Heart right ventricle (tissue), 16 donors: Measurements from ENCODE around the gene CCDC69. TPM values are rescaled to one million over a fixed set of nuclear protein-coding genes. Genes with fewer than 3 reads are reported as not detected.
A peak's percentile ranks its signal among the peaks of the same experiment; 100 is the strongest.

ENCODE experiments used
- ATAC-seq, 8 donors: fragments of 200-7000 bp; cut with Tn5 transposase; one replicate each; pipeline ENCODE4 v1.9.1; 2020; ENCODE audit warnings: mild to moderate bottlenecking in 8 of 8, moderate library complexity in 8 of 8, moderate number of reproducible peaks in 1 of 8
- DNase-seq, 2 donors: peaks; one replicate each; pipeline ENCODE4 v3.0.0-alpha.2; 2020
- H3K27ac ChIP-seq, 10 donors: fragments of 200-600 bp; sonication (generic) in 2 of 10; one replicate each; pipeline versions ENCODE4 v1.5.0 to v1.8.0; 2020 to 2022; ENCODE audit warnings: mild to moderate bottlenecking in 3 of 10
- H3K27me3 ChIP-seq, 7 donors: fragments of 200-600 bp; one replicate each; pipeline ENCODE4 v1.8.0; 2021 to 2022; ENCODE audit warnings: mild to moderate bottlenecking in 2 of 7
- H3K36me3 ChIP-seq, 9 donors: fragments of 200-600 bp; sonication (generic) in 1 of 9; one replicate each; pipeline versions ENCODE4 v1.5.0 to v1.8.0; 2020 to 2022; ENCODE audit warnings: mild to moderate bottlenecking in 2 of 9
- H3K4me1 ChIP-seq, 9 donors: fragments of 200-600 bp; sonication (generic) in 1 of 9; one replicate each; pipeline versions ENCODE4 v1.5.0 to v1.8.0; 2020 to 2022; ENCODE audit warnings: mild to moderate bottlenecking in 4 of 9
- H3K4me3 ChIP-seq, 10 donors: fragments of 200-600 bp; sonication (generic) in 2 of 10; one replicate each; pipeline versions ENCODE4 v1.5.0 to v1.8.0; 2020 to 2022; ENCODE audit warnings: mild to moderate bottlenecking in 7 of 10, moderate library complexity in 2 of 10
- H3K9me3 ChIP-seq, 11 donors: fragments of 200-600 bp in 10 of 11; sonication (generic) in 2 of 11; one replicate each; pipeline versions ENCODE4 v1.5.0 to v1.8.0; 2013 to 2022; ENCODE audit warnings: mild to moderate bottlenecking in 2 of 11, control low read depth in 1 of 11, moderate library complexity in 1 of 11
- WGBS, 2 donors: extraction: QIAGEN DNeasy Blood & Tissue Kit; methylation state at CpG; one replicate each; pipeline ENCODE4 v1.1.7; 2013; ENCODE audit warnings: inconsistent platforms in 1 of 2; 5-methylcytosine and 5-hydroxymethylcytosine counted together
- intact Hi-C, 10 donors: fragments of 100-400 bp; cut with DNase I; formaldehyde crosslinking; loops; one replicate each; pipeline versions ENCODE4 v1.11.1 to v1.14.2; 2022
- polyA plus RNA-seq, 2 donors: library from polyadenylated mRNA; stranded (reverse); fragments of 200-250 nt; gene quantifications; one replicate each; pipeline ENCODE4 v1.2.3, GENCODE V29; 2013
- total RNA-seq, 10 donors: library from RNA; stranded (reverse); fragmentation: NEBNext Ultra II Directional in 3 of 10; extraction: Animal tissue kit (Norgen Biotek cat#: 25700) in 3 of 10; gene quantifications; one replicate each; pipeline versions ENCODE4 v1.2.1 to v1.2.4, GENCODE V29; 2021 to 2023
- TF ChIP-seq, protein P1 (sequence below), 9 donors: fragments of 200-600 bp; sonication (generic) in 2 of 9; IDR thresholded peaks; one replicate each; pipeline versions ENCODE4 v1.5.0 to v1.8.0; 2021 to 2022; ENCODE audit warnings: antibody characterized with exemption in 9 of 9, mild to moderate bottlenecking in 5 of 9, moderate library complexity in 1 of 9
- donor health status: Arrhythmogenic right ventricular cardiomyopathy.
- donor health status: ischemic (EF 13 %, LVEDD 7.1; RV severe dilation, severe dysfunction).
- donor health status: healthy with polysubstance abuse.
- donor health status: DM: no; HTN: yes; CAD: no.
- donor health status: DM: no; HTN: no; CAD: no.
- donor health status: ischemic (EF 25% LVEDD 6.9; RV normal size, moderate dysfunction).
- donor health status: ischemic (EF 25% LVEDD 5.7; RV mildly dilated, moderate dysfunction).
- donor health status: healthy.
- donor health status: DM: yes; HTN: yes; CAD: no.
- donor health status: Ischemic cardiomyopathy.
- donor health status: ischemic (EF 35%, LVEDD 5.7; RV mildly dilated, moderate dysfunction).
- donor health status: nonischemic (EF 11% LVEDD 7.7; RV severe dilation, severe dysfunction).
- donor health status: DM: yes; HTN: yes; CAD: no.
- donor health status: PGD.
- donor health status: ischemic (EF 29% LVEDD 5.4; RV normal size, mild dysfunction).
- donor health status: nonischemic (EF 23%, LVEDD 6.1; RV moderate dilation, normal function).

CCDC69 gene
- total and polyA plus RNA-seq, 12 donors = 50.8 to 191 (median 104) TPM

DNA sequence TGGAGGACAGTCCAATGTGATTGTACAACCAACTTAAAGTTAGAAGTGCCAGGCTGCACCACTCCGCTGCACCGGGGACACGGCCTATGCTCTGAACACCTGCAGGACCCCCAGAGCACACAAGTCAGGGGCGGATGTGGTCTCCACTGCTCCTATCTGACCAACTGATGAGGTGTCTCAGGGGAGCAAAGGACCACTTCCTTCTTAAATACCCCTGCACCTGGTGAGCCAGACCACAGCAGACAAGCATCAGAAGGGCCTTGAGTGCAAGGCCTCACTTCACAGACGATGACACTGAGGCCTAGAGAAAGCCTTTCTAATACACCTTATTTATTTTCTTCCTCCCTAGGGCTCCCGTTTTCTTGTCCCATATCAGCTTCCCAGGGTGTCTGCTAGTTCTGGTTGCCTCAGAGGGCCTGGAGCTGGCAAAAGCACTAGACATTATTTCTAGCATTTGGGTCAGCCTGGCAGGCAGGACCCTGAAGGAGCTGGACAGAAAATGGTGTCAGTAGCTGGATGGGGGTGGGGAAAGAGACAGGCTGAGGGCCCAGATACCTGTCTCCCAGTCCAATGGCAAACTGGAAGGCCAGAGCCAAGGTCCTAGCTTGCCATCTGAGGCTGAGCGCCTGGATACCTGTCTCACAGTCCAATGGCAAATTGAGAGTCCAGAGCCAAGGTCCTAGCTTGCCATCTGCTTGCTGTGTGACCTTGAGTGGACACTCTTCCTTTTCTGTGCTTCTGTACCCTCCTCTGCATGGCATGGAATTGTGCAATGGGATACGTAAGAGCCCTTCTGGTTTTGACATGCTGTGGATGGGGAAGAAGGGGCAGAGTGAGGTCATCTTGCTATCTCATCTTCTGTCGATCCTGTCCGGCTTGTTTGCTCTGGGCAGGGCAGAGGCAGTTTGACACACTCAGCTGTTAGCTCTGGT is 9.0 kb downstream of the CCDC69 start:
- Histone ChIP-seq H3K27ac (peak overlapping the region; percentile 37 to 92 (median 86)), H3K9me3 (no peaks in the 10 kb centered on the region), H3K4me1 (peaks cover 28 to 95% (median 80%) of the 10 kb centered on the region in 9 donors), H3K27me3 (no peaks in the 10 kb centered on the region), H3K4me3 (peak overlapping the region in 1 of 10 donors; percentile 18), H3K36me3 (peaks cover 0 to 15% (median 0%) of the 10 kb centered on the region in 9 donors)
- TF ChIP-seq, protein P1, sequence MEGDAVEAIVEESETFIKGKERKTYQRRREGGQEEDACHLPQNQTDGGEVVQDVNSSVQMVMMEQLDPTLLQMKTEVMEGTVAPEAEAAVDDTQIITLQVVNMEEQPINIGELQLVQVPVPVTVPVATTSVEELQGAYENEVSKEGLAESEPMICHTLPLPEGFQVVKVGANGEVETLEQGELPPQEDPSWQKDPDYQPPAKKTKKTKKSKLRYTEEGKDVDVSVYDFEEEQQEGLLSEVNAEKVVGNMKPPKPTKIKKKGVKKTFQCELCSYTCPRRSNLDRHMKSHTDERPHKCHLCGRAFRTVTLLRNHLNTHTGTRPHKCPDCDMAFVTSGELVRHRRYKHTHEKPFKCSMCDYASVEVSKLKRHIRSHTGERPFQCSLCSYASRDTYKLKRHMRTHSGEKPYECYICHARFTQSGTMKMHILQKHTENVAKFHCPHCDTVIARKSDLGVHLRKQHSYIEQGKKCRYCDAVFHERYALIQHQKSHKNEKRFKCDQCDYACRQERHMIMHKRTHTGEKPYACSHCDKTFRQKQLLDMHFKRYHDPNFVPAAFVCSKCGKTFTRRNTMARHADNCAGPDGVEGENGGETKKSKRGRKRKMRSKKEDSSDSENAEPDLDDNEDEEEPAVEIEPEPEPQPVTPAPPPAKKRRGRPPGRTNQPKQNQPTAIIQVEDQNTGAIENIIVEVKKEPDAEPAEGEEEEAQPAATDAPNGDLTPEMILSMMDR (IDR thresholded peaks at IDR 0.05) = no peak
- DNase-seq (no peak), ATAC-seq (peak in 5 of 8 donors; percentile 1 to 28 (median 17))
- WGBS, 2 donors = 68 to 69% methylated on average over 10 of the region's 10 CpGs
- intact Hi-C loops = no loop called here

DNA sequence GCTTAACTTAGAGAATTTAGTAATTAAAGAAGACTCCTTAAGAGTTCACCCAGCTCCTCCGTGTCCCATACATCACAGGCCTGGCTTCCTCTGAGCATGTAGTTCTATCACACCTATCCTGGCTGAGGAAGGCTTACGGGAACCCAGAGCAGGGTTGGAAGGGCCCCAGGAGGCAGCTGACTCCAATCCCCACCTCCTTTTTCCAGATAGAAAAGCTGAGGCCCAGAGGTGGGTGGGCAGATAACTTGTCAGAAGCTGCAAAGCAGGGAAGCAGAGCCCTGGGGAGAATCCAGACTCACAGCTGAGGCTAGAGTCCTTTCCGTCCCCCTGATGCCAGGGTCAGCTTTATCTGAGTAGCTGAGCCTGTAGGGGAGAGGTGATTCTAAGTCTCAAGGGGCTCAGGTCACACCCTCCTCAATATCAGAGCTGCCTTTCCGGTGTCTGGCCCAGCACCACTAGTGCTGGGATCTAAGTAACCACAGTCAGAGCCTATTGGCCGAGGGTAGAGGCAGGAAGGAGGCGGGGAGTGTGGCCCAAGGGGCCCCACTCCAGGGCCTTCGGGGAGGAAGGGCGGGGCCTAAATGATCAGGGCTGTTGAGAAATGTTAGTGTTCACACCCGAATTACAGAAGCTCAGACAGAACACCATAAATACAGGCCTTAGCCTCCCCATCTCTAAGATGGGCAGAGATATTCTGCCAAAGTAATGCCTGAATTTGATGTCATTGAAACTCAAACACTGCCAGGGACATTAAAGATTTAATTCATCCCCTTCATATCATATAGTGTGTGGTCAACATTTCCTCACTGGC is 9.9 kb downstream of the CCDC69 start:
- Histone ChIP-seq H3K9me3 (no peaks in the 10 kb centered on the region), H3K27ac (peak overlapping the region; percentile 37 to 92 (median 86)), H3K4me3 (peak overlapping the region in 5 of 10 donors; percentile 11 to 32 (median 17)), H3K27me3 (no peaks in the 10 kb centered on the region), H3K4me1 (peaks cover 27 to 100% (median 84%) of the 10 kb centered on the region in 9 donors), H3K36me3 (peaks cover 0 to 15% (median 0%) of the 10 kb centered on the region in 9 donors)
- intact Hi-C loops = no loop called here
- TF ChIP-seq, protein P1 (IDR thresholded peaks at IDR 0.05) = no peak
- WGBS, 2 donors = 9 to 15% methylated on average over 9 of the region's 9 CpGs
- ATAC-seq (peak; percentile 91 to 95 (median 94)), DNase-seq (peak; percentile 81 to 87)

DNA sequence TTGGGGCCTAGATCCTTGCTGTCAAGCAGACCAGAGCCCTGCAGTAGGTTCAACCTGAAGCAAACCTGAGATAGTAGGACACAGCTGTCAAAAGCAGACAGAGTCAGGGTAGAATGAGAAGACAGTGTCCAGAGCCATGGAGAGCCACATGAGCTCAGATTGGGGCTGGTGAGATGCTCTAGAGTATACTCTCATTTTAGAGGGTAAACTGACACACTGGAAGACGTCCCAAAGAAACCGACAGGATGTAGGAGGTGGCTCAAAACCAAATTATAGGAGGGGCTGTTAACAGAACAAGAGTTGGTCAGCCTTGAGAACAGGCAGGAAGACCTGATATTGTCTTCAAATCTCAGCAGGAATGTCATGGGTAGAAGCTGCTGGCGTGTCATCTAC is 11.5 kb downstream of the CCDC69 start:
- TF ChIP-seq, protein P1 (IDR thresholded peaks at IDR 0.05) = no peak
- DNase-seq (no peak), ATAC-seq (no peak)
- Histone ChIP-seq H3K36me3 (peaks cover 0 to 15% (median 0%) of the 10 kb centered on the region in 9 donors), H3K4me3 (peak overlapping the region in 1 of 10 donors; percentile 32), H3K27me3 (no peaks in the 10 kb centered on the region), H3K9me3 (no peaks in the 10 kb centered on the region), H3K27ac (peak overlapping the region in 9 of 10 donors; percentile 74 to 92 (median 87)), H3K4me1 (peaks cover 30 to 100% (median 83%) of the 10 kb centered on the region in 9 donors)
- 61 to 68% methylated on average over 3 of the region's 3 CpGs for WGBS, 2 donors
- intact Hi-C loops = no loop called here

DNA sequence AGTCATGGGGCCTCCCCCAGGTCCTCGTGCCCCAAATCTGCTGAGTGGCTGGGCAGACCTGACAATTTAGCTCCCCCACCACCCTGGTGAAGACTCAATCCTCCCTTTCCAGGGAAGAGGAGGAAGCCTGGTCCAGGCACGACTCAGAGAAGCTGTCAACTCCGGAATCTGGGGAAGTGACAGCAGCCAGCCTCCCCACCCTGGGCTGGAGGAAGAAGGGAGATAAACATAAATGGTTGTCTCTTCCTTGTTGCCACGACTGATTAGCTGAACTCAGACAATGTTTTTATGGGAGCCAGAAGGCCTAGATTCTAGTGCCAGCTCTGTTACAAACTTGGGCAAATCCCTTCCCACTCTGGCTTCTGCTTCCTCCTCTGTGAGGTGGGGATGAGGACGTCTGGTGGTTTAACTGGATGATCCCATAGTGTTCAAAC is 15.4 kb downstream of the CCDC69 start:
- Histone ChIP-seq H3K27ac (peak overlapping the region in 9 of 10 donors; percentile 50 to 84 (median 63)), H3K4me3 (no peak overlapping the region), H3K36me3 (peaks cover 0 to 9% (median 0%) of the 10 kb centered on the region in 9 donors), H3K9me3 (no peaks in the 10 kb centered on the region), H3K4me1 (peaks cover 8 to 62% (median 50%) of the 10 kb centered on the region in 9 donors), H3K27me3 (no peaks in the 10 kb centered on the region)
- 6 to 8% methylated on average over 5 of the region's 5 CpGs for WGBS, 2 donors
- ATAC-seq (peak in 7 of 8 donors; percentile 20 to 66 (median 49)), DNase-seq (no peak)
- TF ChIP-seq, protein P1 (IDR thresholded peaks at IDR 0.05) = no peak
- intact Hi-C loops = no loop called here
